Colonic mucosa (tissue), 4 donors: Measurements from ENCODE around the gene PLA2G1B. TPM values are rescaled to one million over a fixed set of nuclear protein-coding genes. Genes with fewer than 3 reads are reported as not detected.

Source experiments
- DNase-seq: peaks from one replicate; pipeline ENCODE4 v3.0.0-alpha.2; 2020
- H3K27ac ChIP-seq: fragments of 200-600 bp; one replicate; pipeline ENCODE4 v1.8.0; 2021
- H3K27me3 ChIP-seq: fragments of 200-600 bp; one replicate; pipeline ENCODE4 v1.8.0; 2021
- H3K36me3 ChIP-seq: fragments of 200-600 bp; one replicate; pipeline ENCODE4 v1.8.0; 2021
- H3K4me1 ChIP-seq: fragments of 200-600 bp; one replicate; pipeline ENCODE4 v1.8.0; 2021; ENCODE audit warnings: mild to moderate bottlenecking
- H3K4me3 ChIP-seq: fragments of 200-600 bp; one replicate; pipeline ENCODE4 v1.8.0; 2021
- H3K9ac ChIP-seq, 2 donors: one replicate each; pipeline ENCODE4 v1.7.0; 2013; ENCODE audit warnings: control low read depth in 2 of 2, low read depth in 2 of 2, low read length in 2 of 2
- H3K9me3 ChIP-seq: fragments of 200-600 bp; one replicate; pipeline ENCODE4 v1.8.0; 2021
- intact Hi-C: fragments of 100-400 bp; cut with DNase I; formaldehyde crosslinking; loops from one replicate; pipeline ENCODE4 v1.14.1; 2022
- total RNA-seq, 2 donors: library from RNA; stranded (reverse); fragmentation: NEBNext Ultra II Directional in 1 of 2; extraction: Animal tissue kit (Norgen Biotek cat#: 25700) in 1 of 2; gene quantifications; one replicate each; pipeline ENCODE4 v1.2.1, GENCODE V29; 2021
- TF ChIP-seq, protein P1 (sequence below): fragments of 200-600 bp; IDR thresholded peaks from one replicate; pipeline ENCODE4 v1.8.0; 2022; ENCODE audit warnings: antibody characterized with exemption, mild to moderate bottlenecking
- donor health status: healthy.
- donor health status: DM: no; HTN: no; CAD: no.
- donor health status: DM: no; HTN: no; CAD: no.

The PLA2G1B gene
- total RNA-seq, 2 donors from 2014 or later, result 5.0 TPM; not detected in 1

DNA sequence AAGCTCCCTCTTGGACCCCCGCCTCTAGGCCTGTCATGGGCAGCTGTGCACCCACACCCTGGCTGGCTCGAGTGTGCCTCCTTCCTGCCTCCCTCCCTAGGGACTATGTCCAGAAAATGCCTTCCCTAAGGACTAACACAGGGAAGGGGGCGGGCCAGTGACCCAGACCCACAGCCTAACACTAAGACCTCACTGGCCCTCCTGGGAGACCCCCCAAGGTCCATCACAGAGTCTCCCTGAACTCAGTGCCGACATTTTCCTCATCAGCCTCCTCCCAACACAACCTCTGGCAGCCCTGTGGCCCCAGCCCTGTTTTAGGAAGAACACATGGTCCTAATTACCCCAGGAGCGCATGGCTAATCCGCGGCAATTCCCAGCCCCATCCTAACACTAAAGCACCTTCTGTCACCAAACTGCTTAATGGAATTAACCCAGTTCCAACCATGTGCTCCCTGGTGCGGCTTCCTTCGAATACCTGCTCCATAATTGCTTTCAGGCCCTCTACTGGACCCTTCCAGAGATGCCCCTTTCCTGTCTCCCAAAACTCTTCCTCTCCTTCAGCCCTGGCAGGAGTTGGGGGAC lies 35.8 kb upstream of the PLA2G1B start:
- H3K27me3 ChIP-seq, result no peaks in the 10 kb centered on the region
- no peaks in the 10 kb centered on the region for H3K9me3 ChIP-seq
- H3K4me3 ChIP-seq, result no peak overlapping the region
- H3K27ac ChIP-seq, result no peak overlapping the region
- H3K9ac ChIP-seq, result no peak overlapping the region
- no peak for DNase-seq
- no peaks in the 10 kb centered on the region for H3K4me1 ChIP-seq
- H3K36me3 ChIP-seq, result no peaks in the 10 kb centered on the region
- TF ChIP-seq, protein P1, sequence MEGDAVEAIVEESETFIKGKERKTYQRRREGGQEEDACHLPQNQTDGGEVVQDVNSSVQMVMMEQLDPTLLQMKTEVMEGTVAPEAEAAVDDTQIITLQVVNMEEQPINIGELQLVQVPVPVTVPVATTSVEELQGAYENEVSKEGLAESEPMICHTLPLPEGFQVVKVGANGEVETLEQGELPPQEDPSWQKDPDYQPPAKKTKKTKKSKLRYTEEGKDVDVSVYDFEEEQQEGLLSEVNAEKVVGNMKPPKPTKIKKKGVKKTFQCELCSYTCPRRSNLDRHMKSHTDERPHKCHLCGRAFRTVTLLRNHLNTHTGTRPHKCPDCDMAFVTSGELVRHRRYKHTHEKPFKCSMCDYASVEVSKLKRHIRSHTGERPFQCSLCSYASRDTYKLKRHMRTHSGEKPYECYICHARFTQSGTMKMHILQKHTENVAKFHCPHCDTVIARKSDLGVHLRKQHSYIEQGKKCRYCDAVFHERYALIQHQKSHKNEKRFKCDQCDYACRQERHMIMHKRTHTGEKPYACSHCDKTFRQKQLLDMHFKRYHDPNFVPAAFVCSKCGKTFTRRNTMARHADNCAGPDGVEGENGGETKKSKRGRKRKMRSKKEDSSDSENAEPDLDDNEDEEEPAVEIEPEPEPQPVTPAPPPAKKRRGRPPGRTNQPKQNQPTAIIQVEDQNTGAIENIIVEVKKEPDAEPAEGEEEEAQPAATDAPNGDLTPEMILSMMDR, result no peak
- intact Hi-C loops, result no loop called here

DNA sequence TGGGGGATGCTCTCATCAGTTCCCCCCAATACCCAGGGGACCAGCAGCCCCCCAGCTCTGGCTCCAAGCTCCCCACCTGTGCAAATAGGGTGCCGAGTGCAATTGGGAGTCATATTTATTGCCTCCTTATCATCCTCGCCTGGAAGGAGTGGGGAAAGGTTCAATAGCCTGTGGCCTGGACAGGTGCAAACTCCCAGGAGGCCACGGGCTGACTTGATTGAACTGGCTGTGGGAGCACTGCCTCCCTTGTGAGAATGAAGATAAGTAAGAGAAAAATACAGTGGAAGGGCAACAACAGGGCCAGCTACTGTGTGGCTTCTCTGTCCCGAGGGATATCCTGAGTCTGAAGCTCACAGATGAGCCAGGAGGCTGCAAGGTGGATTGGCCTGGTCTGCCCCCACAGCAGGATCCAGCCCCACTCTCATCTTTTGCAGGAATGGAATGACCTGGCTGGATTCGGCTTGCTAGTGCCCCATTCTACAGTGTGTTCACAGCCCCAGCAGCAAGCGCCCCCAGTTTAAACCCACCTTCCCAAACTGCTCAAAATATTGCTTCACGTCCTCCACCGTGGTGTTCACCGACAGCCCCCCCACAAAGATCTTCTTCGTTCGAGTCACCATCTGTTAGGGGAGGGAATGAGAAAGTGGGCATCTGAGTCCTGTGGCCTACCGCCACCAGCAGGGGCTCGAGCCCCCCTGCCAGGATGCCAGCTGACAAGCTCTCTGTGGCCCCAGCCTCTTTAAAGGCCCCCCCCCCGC lies 35.1 kb upstream of the PLA2G1B start:
- H3K27ac ChIP-seq, result no peak overlapping the region
- DNase-seq, result no peak

DNA sequence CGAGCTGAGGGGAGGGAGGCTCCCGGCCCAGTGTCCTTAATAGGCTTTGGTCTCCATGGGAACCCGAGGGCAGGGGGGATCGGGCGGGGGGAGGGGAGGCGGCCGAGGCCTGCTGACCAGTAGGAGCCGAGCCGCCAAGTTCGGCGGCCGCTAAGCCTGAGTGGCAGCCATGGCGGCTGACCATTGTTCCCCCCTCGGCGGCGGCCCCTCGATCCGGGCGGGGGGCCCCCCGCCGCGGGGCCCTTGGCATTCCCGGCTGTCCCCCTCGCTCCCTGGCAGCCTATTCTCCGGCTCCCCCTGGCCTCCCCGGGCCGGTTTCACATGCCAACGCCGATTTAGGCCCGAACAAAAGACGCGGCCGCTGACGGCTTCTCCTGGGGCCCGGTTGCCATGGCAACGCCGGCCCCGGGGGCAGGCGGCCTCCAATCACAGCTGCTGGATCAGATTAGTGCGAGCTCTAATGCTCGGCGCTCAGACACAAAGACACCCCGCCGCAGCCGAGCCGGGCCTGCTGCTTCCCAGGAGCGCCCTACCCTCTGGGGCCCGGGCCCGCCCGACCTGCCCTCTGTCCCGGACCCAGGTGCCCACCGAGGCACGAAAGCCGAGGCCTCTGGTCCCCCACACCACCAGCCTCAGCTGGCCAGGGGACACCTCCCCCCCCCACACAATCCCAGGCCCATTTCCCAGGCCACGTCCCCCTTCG lies 34.1 kb upstream of the PLA2G1B start:
- Histone ChIP-seq H3K9ac (no peak overlapping the region), H3K4me3 (peak overlapping the region; percentile 16), H3K4me1 (no peaks in the 10 kb centered on the region), H3K27ac (no peak overlapping the region), H3K27me3 (no peaks in the 10 kb centered on the region), H3K9me3 (no peaks in the 10 kb centered on the region), H3K36me3 (no peaks in the 10 kb centered on the region)
- intact Hi-C loops, result no loop called here
- DNase-seq, result no peak
- TF ChIP-seq, protein P1, result no peak

More for the DNA sequence above, 35.1 kb upstream of the PLA2G1B start:
- Histone ChIP-seq H3K4me3 (no peak overlapping the region), H3K9me3 (no peaks in the 10 kb centered on the region), H3K9ac (no peak overlapping the region), H3K4me1 (no peaks in the 10 kb centered on the region), H3K36me3 (no peaks in the 10 kb centered on the region), H3K27me3 (no peaks in the 10 kb centered on the region)
- intact Hi-C loops, result no loop called here
- TF ChIP-seq, protein P1, result no peak

DNA sequence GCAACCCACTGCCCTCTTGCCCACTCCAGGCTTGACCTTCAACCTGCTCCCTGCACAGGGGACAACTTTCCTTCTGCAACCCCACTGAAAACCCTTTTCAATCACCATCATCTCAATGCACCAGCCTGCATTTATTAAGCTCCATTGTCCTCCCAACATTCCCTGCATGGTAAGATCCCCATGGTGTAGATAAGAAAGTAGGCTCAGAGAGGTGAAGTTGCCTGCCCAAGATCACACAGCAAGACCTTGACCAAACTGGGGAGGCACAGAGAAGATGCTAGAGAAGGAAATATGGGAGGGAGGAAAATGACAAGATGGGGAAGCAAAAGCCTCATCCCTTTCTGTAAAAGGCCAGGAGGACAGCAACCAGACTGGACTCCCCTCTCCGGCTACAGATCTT lies 31.5 kb upstream of the PLA2G1B start:
- DNase-seq, result no peak
- no peak overlapping the region for H3K4me3 ChIP-seq
- TF ChIP-seq, protein P1, result no peak
- no peak overlapping the region for H3K9ac ChIP-seq
- intact Hi-C loops, result loop anchor here (2.0 kb wide), 1 partner anchor 70 kb away; no protein-coding TSS in a partner anchor
- no peaks in the 10 kb centered on the region for H3K27me3 ChIP-seq
- H3K9me3 ChIP-seq, result no peaks in the 10 kb centered on the region
- H3K4me1 ChIP-seq, result no peaks in the 10 kb centered on the region
- H3K36me3 ChIP-seq, result no peaks in the 10 kb centered on the region
- H3K27ac ChIP-seq, result no peak overlapping the region

DNA sequence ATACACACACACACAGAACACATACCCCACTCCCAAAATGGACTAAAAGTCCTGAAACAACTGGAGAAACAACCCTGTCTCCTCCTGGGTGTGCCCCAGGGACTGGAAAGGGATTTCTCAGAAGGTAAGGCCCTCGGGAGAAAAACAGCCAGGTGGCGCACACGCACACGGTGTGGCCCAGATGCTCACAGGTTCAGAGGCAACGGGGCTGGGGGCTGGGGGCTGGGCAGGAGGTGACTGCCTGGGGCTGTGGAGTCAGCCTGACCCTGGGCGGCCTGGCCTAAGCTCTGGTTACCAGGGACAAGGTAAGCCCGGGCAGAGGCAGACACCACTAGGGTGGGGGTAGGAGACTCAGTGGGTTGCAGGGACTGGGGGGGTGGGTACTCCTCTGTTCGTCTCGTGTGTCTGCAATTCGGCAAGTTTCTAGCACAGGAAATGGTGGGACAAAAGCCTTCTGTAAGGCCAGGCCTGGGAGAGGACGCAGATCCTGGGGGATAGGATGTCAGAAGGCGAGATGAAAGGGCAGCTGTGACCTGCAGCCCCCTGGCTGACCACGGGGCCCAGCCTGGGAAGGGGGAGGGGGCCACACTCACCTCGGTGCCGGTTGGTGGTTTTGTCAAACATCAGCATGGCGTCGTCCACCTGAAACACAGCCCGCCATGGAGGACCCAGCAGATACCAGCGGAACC lies 31.0 kb upstream of the PLA2G1B start:
- H3K27me3 ChIP-seq, result no peaks in the 10 kb centered on the region
- H3K27ac ChIP-seq, result no peak overlapping the region
- DNase-seq, result no peak
- no peaks in the 10 kb centered on the region for H3K4me1 ChIP-seq
- intact Hi-C loops, result loop anchor here (2.0 kb wide), 1 partner anchor 70 kb away; no protein-coding TSS in a partner anchor
- H3K36me3 ChIP-seq, result no peaks in the 10 kb centered on the region
- TF ChIP-seq, protein P1, result no peak
- H3K9me3 ChIP-seq, result no peaks in the 10 kb centered on the region
- no peak overlapping the region for H3K9ac ChIP-seq
- no peak overlapping the region for H3K4me3 ChIP-seq
